HepG2 (cell line): ENCODE data around the gene SIRT5. TPM values are rescaled to one million over a fixed set of nuclear protein-coding genes. Genes with fewer than 3 reads are reported as not detected.
A peak's percentile ranks its signal among the peaks of the same experiment; 100 is the strongest.

Source experiments
- DRAP1 ChIP-seq: IDR thresholded peaks from 2 replicates; pipeline ENCODE4 v1.6.1; 2016; ENCODE audit warnings: missing genetic modification reagents, missing compliant biosample characterization
- EP300 ChIP-seq, 3 experiments: sonication (generic) in 1 of 3; formaldehyde crosslinking in 1 of 3; IDR thresholded peaks; 2 replicates each; pipeline versions ENCODE4 v1.5.1 to v1.6.1; 2011 to 2020; ENCODE audit warnings: low read depth in 2 of 3, low read length in 2 of 3, borderline replicate concordance in 1 of 3, improper control_type of control experiment in 1 of 3, mild to moderate bottlenecking in 1 of 3, missing genetic modification reagents in 1 of 3, moderate library complexity in 1 of 3
- HHEX ChIP-seq: IDR thresholded peaks from 2 replicates; pipeline ENCODE4 v1.6.1; 2016; ENCODE audit warnings: control low read depth
- HNRNPUL1 ChIP-seq: fragments of 200-400 bp; formaldehyde crosslinking; IDR thresholded peaks from 2 replicates; pipeline ENCODE4 v1.6.1; 2017; ENCODE audit warnings: low read depth, mild to moderate bottlenecking, low read length, moderate library complexity
- IRF2 ChIP-seq: IDR thresholded peaks from 2 replicates; pipeline ENCODE4 v1.6.1; 2018; ENCODE audit warnings: missing genetic modification reagents, missing compliant biosample characterization
- MIXL1 ChIP-seq: IDR thresholded peaks from 2 replicates; pipeline ENCODE4 v1.6.1; 2016
- PTBP1 ChIP-seq: fragments of 200-400 bp; formaldehyde crosslinking; IDR thresholded peaks from 2 replicates; pipeline ENCODE4 v1.6.1; 2018; ENCODE audit warnings: low read length, low read depth; ENCODE audit not compliant: poor library complexity, severe bottlenecking
- RFX1 ChIP-seq: fragments of 450-650 bp; IDR thresholded peaks from 2 replicates; pipeline ENCODE4 v1.6.1; 2017
- SNAI1 ChIP-seq: sonication (generic); formaldehyde crosslinking; IDR thresholded peaks from 2 replicates; pipeline ENCODE4 v1.5.0; 2020; ENCODE audit warnings: mild to moderate bottlenecking, missing genetic modification reagents, borderline replicate concordance
- SP2 ChIP-seq: sonication (generic); formaldehyde crosslinking; IDR thresholded peaks from 2 replicates; pipeline ENCODE4 v1.5.1; 2020; ENCODE audit warnings: mild to moderate bottlenecking, missing genetic modification reagents
- TBL1XR1 ChIP-seq: fragments of 150-350 bp; IDR thresholded peaks from 2 replicates; pipeline ENCODE4 v1.6.1; 2014; ENCODE audit warnings: borderline replicate concordance, low read length; ENCODE audit not compliant: partially characterized antibody
- ZNF180 ChIP-seq: sonication (generic); formaldehyde crosslinking; IDR thresholded peaks from 2 replicates; pipeline ENCODE4 v1.4.0; 2020; ENCODE audit warnings: low read depth, missing genetic modification reagents, borderline replicate concordance
- ZNF282 ChIP-seq: fragments of 450-650 bp; IDR thresholded peaks from 2 replicates; pipeline ENCODE4 v1.6.1; 2018; ENCODE audit not compliant: partially characterized antibody
- ZSCAN30 ChIP-seq: sonication (generic); formaldehyde crosslinking; IDR thresholded peaks from 2 replicates; pipeline ENCODE4 v1.5.0; 2020; ENCODE audit warnings: mild to moderate bottlenecking, missing genetic modification reagents
- polyA plus RNA-seq, 8 experiments: library from polyadenylated mRNA; depleted of rRNA in 3 of 8; stranded (reverse) in 7 of 8; unstranded in 1 of 8; fragments of >200 nt; fragmentation: Illumina TruSeq in 4 of 8; extraction: Trizol in 4 of 8; gene quantifications; 2 replicates each; pipeline versions ENCODE4 v1.2.1 to v1.2.3, GENCODE V29; 2011 to 2016; ENCODE audit warnings: low read depth in 4 of 8, missing spikeins in 1 of 8, mixed read lengths in 1 of 8; ENCODE audit not compliant: insufficient read depth in 1 of 8
- total RNA-seq, 5 experiments: library from RNA; depleted of rRNA; stranded (reverse); fragments of >200 nt; fragmentation: Illumina TruSeq; extraction: Trizol; gene quantifications; 2 replicates each; pipeline ENCODE4 v1.2.3, GENCODE V29; 2016; ENCODE audit warnings: low read depth in 1 of 5
- TF ChIP-seq, protein P1 (sequence below): sonication (generic); formaldehyde crosslinking; IDR thresholded peaks from 2 replicates; pipeline ENCODE4 v1.5.1; 2020; ENCODE audit warnings: missing genetic modification reagents, mild to moderate bottlenecking, borderline replicate concordance
- TF ChIP-seq, protein P2 (sequence below): sonication (generic); formaldehyde crosslinking; IDR thresholded peaks from 2 replicates; pipeline ENCODE4 v1.5.1; 2020; ENCODE audit warnings: missing genetic modification reagents, mild to moderate bottlenecking, borderline replicate concordance
- TF ChIP-seq, protein P3 (sequence below): sonication (generic); formaldehyde crosslinking; IDR thresholded peaks from 2 replicates; pipeline ENCODE4 v1.4.0; 2020; ENCODE audit warnings: missing genetic modification reagents
- TF ChIP-seq, protein P4 (sequence below): sonication (generic); formaldehyde crosslinking; IDR thresholded peaks from 2 replicates; pipeline ENCODE4 v1.4.0; 2020; ENCODE audit warnings: missing genetic modification reagents

The SIRT5 gene
- total and polyA plus RNA-seq, 2 of the 13 experiments (the other 11 are each of a cell fraction or from before 2014, with no cell fraction given) = 14.1 to 16.6 TPM

- TF ChIP-seq, protein P1, sequence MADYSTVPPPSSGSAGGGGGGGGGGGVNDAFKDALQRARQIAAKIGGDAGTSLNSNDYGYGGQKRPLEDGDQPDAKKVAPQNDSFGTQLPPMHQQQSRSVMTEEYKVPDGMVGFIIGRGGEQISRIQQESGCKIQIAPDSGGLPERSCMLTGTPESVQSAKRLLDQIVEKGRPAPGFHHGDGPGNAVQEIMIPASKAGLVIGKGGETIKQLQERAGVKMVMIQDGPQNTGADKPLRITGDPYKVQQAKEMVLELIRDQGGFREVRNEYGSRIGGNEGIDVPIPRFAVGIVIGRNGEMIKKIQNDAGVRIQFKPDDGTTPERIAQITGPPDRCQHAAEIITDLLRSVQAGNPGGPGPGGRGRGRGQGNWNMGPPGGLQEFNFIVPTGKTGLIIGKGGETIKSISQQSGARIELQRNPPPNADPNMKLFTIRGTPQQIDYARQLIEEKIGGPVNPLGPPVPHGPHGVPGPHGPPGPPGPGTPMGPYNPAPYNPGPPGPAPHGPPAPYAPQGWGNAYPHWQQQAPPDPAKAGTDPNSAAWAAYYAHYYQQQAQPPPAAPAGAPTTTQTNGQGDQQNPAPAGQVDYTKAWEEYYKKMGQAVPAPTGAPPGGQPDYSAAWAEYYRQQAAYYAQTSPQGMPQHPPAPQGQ (CRISPR knock-in tag) = no peak
- TF ChIP-seq DRAP1 (CRISPR knock-in tag) (peak; percentile 70), HNRNPUL1 (no peak), MIXL1 (CRISPR knock-in tag) (no peak), IRF2 (CRISPR knock-in tag) (peak; percentile 60), ZNF180 (CRISPR knock-in tag) (no peak), ZNF282 (no peak), RFX1 (no peak), ZSCAN30 (CRISPR knock-in tag) (no peak), EP300 (IDR thresholded peaks at IDR 0.05; ENCODE audit: low read depth in 2 of 2, low read length in 2 of 2) (peak in 1 of 2 experiments; percentile 71; a peak in 2 of 4 replicates), EP300 (CRISPR knock-in tag; IDR thresholded peaks at IDR 0.05; ENCODE audit: borderline replicate concordance) (peak; percentile 9; the same call in 1 of the 2 replicates), SP2 (CRISPR knock-in tag) (peak; percentile 59), SNAI1 (CRISPR knock-in tag) (peak; percentile 39; the same call in 1 of the 2 replicates), PTBP1 (peak; percentile 91), TBL1XR1 (peak; percentile 46), HHEX (CRISPR knock-in tag) (no peak)
- TF ChIP-seq, protein P2, sequence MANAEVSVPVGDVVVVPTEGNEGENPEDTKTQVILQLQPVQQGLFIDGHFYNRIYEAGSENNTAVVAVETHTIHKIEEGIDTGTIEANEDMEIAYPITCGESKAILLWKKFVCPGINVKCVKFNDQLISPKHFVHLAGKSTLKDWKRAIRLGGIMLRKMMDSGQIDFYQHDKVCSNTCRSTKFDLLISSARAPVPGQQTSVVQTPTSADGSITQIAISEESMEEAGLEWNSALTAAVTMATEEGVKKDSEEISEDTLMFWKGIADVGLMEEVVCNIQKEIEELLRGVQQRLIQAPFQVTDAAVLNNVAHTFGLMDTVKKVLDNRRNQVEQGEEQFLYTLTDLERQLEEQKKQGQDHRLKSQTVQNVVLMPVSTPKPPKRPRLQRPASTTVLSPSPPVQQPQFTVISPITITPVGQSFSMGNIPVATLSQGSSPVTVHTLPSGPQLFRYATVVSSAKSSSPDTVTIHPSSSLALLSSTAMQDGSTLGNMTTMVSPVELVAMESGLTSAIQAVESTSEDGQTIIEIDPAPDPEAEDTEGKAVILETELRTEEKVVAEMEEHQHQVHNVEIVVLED = peak; percentile 67
- TF ChIP-seq, protein P3, sequence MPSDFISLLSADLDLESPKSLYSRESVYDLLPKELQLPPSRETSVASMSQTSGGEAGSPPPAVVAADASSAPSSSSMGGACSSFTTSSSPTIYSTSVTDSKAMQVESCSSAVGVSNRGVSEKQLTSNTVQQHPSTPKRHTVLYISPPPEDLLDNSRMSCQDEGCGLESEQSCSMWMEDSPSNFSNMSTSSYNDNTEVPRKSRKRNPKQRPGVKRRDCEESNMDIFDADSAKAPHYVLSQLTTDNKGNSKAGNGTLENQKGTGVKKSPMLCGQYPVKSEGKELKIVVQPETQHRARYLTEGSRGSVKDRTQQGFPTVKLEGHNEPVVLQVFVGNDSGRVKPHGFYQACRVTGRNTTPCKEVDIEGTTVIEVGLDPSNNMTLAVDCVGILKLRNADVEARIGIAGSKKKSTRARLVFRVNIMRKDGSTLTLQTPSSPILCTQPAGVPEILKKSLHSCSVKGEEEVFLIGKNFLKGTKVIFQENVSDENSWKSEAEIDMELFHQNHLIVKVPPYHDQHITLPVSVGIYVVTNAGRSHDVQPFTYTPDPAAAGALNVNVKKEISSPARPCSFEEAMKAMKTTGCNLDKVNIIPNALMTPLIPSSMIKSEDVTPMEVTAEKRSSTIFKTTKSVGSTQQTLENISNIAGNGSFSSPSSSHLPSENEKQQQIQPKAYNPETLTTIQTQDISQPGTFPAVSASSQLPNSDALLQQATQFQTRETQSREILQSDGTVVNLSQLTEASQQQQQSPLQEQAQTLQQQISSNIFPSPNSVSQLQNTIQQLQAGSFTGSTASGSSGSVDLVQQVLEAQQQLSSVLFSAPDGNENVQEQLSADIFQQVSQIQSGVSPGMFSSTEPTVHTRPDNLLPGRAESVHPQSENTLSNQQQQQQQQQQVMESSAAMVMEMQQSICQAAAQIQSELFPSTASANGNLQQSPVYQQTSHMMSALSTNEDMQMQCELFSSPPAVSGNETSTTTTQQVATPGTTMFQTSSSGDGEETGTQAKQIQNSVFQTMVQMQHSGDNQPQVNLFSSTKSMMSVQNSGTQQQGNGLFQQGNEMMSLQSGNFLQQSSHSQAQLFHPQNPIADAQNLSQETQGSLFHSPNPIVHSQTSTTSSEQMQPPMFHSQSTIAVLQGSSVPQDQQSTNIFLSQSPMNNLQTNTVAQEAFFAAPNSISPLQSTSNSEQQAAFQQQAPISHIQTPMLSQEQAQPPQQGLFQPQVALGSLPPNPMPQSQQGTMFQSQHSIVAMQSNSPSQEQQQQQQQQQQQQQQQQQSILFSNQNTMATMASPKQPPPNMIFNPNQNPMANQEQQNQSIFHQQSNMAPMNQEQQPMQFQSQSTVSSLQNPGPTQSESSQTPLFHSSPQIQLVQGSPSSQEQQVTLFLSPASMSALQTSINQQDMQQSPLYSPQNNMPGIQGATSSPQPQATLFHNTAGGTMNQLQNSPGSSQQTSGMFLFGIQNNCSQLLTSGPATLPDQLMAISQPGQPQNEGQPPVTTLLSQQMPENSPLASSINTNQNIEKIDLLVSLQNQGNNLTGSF (CRISPR knock-in tag) = no peak; the same call in 1 of the 2 replicates
- TF ChIP-seq, protein P4, sequence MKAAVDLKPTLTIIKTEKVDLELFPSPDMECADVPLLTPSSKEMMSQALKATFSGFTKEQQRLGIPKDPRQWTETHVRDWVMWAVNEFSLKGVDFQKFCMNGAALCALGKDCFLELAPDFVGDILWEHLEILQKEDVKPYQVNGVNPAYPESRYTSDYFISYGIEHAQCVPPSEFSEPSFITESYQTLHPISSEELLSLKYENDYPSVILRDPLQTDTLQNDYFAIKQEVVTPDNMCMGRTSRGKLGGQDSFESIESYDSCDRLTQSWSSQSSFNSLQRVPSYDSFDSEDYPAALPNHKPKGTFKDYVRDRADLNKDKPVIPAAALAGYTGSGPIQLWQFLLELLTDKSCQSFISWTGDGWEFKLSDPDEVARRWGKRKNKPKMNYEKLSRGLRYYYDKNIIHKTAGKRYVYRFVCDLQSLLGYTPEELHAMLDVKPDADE (CRISPR knock-in tag) = no peak
These were observed at the start of gene SIRT5 (continued) for GRCh38 chr6:13574571-13575376.
